NCI-H524 (cell line): ENCODE data around the gene FZD10.

ENCODE experiments used
- DNase-seq, 2 experiments: peaks; one replicate each; lab custom pipeline; 2025; lab: John Stamatoyannopoulos, UW

The FZD10 gene

GRCh38 chr12:130179191-130179590, 16.9 kb downstream of the FZD10 start:
- DNase-seq: no peak

GRCh38 chr12:130179621-130180020, 17.4 kb downstream of the FZD10 start:
- DNase-seq: no peak

GRCh38 chr12:130181211-130181610, 18.9 kb downstream of the FZD10 start:
- DNase-seq: no peak

- DNase-seq: no peak
Observed at GRCh38 chr12:130183585-130184370, 21.5 kb downstream of the FZD10 start.

GRCh38 chr12:130184404-130185090, 22.3 kb downstream of the FZD10 start:
- no peak for DNase-seq

- DNase-seq: no peak
Observed at GRCh38 chr12:130185455-130186391, 23.5 kb downstream of the FZD10 start.

- no peak for DNase-seq
Observed at GRCh38 chr12:130186651-130187268, 24.5 kb downstream of the FZD10 start.

- DNase-seq: peak in 1 of 2 experiments; percentile 0
Observed at GRCh38 chr12:130192642-130193345, 30.5 kb downstream of the FZD10 start.

- DNase-seq: no peak
Observed at GRCh38 chr12:130194154-130194553, 31.9 kb downstream of the FZD10 start.

GRCh38 chr12:130195369-130195768, 33.1 kb downstream of the FZD10 start:
- DNase-seq: no peak

GRCh38 chr12:130195776-130196175, 33.5 kb downstream of the FZD10 start:
- DNase-seq: no peak

GRCh38 chr12:130196827-130197226, 34.6 kb downstream of the FZD10 start:
- no peak for DNase-seq

GRCh38 chr12:130198026-130198662, 35.9 kb downstream of the FZD10 start:
- DNase-seq: no peak

GRCh38 chr12:130198663-130199060, 36.4 kb downstream of the FZD10 start:
- no peak for DNase-seq

- no peak for DNase-seq
Observed at GRCh38 chr12:130199581-130200390, 37.5 kb downstream of the FZD10 start.

GRCh38 chr12:130200445-130200844, 38.2 kb downstream of the FZD10 start:
- no peak for DNase-seq

- no peak for DNase-seq
Observed at GRCh38 chr12:130201037-130201436, 38.8 kb downstream of the FZD10 start.

- DNase-seq: no peak
Observed at GRCh38 chr12:130202201-130202600, 39.9 kb downstream of the FZD10 start.

GRCh38 chr12:130203151-130203550, 40.9 kb downstream of the FZD10 start:
- DNase-seq: no peak

- no peak for DNase-seq
Observed at GRCh38 chr12:130204541-130204953, 42.3 kb downstream of the FZD10 start.
